NK-92 (cell line): ENCODE data around the gene KIF2A.

Source experiments
- DNase-seq: peaks from one replicate; lab custom pipeline; 2025; ENCODE audit not compliant: unreplicated experiment; lab: John Stamatoyannopoulos, UW

KIF2A gene

DNA sequence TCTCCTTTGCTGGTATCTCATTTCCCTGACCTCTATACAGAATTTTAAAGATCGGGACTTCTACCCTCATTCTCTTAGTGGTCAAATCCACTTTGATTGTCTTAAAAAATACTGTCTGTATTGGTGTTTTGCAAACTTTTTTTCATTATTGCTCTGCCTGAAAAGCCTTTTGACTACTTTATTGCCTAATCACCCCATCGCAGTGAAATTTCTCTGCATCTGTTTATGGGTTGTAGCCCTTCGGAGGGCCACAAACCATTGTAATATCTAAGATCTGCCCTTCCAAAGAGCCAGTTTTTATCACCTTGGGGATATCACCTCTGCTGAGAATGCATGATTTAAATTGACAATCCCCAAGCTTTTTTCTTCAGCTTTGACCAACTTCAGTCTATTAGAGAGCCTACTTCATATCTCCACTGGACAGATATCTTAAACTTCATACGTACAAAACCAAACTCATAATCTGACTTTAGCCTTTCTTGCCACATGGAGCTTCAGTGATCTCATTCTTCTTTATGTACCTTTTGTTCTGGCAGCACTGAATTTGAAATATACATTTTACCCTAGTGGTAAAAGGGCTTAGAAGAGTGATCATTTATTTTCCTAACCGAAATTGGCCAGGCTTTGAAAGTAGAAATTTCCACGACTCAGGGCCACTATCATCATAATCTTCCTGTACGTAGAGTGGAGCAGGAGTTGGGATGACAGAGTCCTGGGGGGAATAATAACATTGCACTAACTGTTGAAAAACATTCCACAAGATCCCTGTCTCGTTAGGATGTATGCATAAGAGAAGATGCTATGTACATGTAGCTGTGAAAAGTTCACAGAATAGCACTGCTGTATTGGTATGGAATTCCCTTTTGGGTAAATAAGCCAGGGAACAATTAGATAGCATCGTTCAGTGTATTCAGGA lies 21.4 kb downstream of the KIF2A start:
- DNase-seq, result no peak

DNA sequence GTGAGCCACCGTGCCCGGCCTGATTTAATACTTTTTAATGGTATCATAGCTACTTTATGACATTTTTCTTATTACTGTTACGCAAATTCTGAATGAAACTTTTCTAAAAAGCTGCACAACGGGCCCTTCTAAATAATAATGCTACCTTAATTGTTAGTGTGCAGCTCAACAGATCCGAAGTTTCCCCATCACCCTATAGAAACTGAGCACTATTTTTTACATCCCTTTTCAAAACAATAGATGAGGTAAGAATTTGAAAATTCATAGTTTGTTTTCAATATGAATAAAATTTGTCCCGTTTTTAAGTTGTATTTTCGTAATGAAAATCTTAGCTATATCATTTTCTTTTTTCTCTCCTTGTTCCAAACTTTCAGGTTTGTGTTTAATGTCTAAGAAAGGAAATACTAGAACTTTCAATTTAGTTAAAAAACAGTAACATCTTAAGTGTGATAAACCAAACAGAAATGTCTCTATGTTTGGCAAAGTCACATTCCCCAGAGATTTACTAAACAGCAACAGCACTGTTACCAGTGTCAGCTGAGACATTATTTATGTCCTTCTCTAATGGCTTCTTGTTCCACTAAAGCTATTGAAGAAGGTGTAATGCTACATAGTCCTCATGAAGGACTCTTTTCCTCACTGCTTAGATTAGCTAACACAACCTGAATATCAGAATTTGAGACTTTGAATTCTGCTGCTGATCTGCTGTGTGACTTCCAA lies 22.9 kb downstream of the KIF2A start:
- DNase-seq, result no peak

DNA sequence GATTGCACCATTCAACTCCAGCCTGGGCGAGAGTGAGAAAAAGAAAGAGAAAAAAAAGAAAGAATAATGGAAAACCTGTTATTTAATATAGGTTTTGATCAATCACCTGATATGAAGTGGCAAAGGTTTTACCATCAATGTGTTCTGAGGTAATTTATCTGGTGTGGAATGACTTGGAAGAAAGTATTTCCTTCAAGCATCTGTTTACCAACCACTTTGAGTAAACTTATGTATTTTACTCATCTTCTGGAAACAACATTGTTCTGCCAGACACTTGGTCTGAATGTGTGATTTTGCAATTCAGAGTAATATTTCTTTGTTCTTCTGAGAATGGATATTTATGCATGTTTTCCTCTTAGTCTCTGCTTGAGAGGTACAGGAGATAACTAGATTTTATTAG lies 24.3 kb downstream of the KIF2A start:
- no peak for DNase-seq

DNA sequence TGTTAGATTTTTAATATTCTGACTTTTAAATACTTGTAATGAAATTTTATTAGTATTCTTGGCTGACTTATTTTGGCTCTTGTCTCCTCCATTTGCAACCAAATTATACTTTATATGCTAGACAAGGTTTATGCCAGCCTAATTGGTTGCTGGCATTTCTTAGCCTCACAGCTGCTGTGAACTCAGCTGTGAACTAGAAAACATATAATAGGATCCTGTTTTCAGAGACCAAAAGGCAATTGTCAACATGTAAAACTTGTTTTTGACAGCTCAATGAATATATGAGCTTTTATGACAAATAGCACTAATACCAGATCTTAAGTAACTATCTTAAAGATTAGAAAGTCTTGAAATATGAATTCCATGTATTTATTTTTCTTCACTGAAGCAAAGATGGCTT lies 25.9 kb downstream of the KIF2A start:
- DNase-seq, result no peak

DNA sequence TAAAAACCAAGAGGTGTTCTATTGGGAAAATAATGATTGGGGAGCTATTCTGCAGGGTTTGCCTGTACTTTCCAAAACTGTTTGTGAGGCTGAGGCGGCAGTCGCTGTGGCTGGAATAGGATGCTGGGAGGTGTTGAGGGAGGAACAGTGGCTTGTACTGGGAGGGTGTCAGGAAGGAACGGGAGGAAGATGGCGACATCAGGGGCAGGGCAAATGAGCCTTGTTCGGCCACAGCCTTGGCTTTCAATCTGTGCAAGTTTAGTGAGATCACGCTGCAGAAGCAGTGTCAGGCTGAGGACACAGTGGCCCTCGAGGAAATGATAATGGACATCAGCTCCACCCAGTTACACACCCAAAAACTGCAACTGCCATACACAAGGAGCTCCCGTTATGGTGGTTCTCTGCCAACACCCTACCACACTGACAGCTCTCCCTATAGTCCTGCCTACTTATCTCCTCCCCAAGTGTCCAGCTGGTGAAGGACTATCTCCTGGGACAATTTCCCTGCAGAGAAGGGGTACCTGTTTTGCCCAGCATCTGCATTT lies 27.3 kb downstream of the KIF2A start:
- no peak for DNase-seq

DNA sequence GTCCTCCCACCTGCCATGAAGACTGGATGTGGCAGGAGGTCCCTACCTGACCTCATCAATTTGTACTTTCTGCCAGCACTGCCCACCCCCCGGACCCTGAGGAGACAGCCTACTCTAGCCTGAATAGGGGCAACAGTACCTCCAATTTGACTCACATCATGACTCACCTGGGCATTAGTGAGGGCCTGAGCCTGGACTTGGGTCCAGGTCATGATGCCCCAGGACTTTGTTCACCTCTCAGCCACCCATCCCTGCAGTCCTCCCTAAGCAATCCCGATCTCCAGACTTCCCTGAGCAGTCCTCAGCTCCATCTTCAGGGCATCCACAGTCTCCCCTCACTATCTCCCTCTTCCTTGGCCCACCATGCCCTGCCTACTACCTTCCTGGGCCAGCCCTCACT lies 28.1 kb downstream of the KIF2A start:
- no peak for DNase-seq

- DNase-seq, result no peak
Measured at GRCh38 chr5:62340392-62340791, 34.4 kb downstream of the KIF2A start.

DNA sequence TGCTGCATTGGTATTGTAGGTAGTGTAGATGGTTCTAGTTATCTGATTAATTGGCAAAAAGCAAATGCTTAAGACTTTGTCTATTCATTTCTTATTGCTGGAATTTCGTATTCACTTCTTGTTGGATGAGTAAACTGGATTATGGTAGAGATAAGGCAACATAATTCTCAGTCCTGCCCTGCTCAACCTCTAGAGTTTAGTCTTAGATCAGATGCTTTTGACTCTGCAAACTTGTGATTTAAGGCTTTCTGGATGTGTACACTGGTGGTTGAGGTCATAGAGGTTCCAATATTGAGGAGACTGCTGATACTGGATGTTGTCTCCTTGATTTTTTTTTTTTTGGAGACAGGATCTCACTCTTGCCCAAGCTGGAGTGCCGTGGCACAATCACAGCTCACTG lies 35.0 kb downstream of the KIF2A start:
- DNase-seq, result no peak

GRCh38 chr5:62341783-62342475 lies 35.9 kb downstream of the KIF2A start:
- DNase-seq, result no peak

- no peak for DNase-seq
Measured at GRCh38 chr5:62342476-62342837, 36.5 kb downstream of the KIF2A start.

GRCh38 chr5:62343428-62343827 lies 37.4 kb downstream of the KIF2A start:
- DNase-seq, result no peak

GRCh38 chr5:62346748-62347147 lies 40.7 kb downstream of the KIF2A start:
- no peak for DNase-seq

DNA sequence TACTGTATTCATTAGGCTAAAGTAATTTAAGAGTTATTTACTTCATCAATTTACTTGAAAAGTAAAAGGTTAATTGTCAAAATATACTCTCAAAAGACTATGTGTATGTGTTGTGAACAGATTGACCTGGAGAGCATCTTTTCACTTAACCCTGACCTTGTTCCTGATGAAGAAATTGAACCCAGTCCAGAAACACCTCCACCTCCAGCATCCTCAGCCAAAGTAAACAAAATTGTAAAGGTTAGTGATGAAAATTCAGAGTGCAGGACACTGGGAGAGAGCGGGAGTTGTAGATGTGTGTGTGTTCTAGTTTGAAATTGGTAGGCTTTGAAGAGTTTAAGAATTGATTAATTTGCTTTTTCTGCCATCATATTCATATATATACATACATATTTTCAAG lies 41.9 kb downstream of the KIF2A start:
- no peak for DNase-seq

DNA sequence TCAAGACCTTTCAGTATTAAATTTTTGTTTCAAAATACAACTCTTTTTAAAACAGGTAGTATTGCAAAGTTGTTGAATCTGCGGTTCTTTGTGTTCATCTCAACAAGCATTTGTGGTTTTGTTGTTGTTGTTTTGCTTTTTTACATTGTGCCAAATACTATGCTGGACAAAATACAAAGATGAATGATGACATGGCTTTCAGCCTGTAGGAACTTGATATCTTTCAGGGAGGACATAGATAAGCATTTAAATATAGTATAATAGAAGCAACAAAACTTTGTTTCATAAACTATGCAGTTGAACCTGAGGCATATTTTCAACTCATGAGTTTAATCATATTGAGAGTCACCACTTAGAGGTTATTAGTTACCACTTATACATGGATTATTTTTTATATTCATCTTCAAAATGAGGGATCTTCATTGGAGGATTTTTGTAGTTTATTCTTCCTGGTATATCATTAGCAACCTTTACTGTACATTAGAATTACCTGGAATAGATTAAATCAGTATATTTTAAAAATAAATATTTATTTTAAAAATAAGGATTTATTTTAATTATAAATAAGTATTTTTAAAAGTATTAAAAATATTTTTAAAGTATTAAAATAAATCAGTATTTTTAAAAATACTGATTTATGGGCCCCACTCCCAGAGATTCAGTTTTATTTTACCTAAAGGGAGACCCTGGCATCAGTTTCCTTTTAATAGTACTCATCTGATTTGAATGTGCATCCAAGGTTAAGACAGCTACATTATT lies 42.9 kb downstream of the KIF2A start:
- no peak for DNase-seq

DNA sequence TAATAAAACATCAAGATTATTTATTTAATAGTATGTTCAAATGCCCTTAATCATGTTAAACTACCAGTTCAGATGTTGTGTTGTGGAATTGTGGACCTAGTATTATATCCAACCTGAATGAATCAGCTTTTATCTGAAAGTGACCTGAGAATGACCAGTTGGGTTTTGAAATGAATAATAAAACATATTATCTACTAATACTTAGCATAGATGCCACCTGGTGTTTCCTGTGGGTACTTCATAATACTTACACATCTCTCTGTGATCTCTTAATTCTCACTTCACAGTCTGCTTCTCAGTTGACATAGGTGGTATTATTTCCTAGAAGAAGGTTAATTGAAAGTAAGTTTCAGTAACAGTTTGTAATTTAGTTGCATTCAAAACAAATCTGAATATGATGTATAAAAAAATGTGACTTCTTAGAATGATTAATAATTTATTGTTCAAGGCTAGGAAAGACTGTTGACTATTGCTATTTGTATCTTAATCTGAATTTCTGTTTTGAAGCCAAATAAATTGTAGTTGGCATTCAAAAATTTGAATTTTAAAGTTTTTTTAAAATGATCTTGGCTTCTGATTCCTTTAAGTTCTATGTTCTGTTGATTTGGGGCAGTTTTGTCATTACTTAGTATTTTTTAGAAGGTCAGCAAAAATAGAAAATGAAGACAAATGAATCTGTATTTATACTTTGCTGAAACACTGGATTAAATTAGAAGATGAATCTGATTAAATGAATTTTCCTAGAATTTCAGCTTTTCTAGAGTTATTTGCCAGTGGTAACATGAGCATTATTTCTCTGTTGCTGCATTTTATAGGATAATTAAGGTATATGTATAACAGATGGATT lies 48.2 kb downstream of the KIF2A start:
- no peak for DNase-seq

DNA sequence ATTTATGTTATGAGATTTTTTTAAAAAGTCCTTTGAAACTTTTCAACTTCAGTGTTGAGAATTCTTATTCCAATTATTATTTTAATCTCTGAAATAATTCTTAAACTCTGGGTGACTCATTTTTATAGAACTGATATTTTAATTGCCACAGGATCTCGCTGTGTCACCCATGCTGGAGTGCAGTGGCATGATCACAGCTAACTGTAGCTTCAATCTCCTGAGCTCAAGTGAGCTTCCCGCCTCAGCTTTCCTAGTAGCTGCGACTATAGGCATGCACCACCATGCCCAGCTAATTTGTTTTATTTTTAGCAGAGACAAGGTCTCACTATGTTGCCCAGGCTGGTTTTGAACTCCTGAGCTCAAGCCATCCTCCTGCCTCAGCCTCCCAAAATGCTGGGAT lies 56.7 kb downstream of the KIF2A start:
- no peak for DNase-seq

DNA sequence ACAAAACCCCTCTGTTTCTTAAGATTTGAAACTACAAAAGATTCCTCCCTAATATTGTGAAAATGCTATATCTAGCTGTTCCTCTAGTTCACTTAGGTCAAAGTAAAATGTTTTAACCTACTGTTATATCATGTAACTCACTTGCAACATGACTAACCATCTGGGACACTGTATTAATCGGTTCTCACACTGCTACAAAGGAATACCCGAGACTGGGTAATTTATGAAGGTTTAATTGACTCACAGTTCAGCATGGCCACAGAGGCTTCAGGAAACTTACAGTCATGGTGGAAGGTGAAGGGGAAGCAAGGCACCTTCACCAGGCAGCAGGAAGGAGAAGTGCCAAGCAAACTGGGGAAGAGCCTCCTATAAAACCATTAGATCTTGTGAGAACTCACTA lies 63.0 kb downstream of the KIF2A start:
- DNase-seq, result no peak

- DNase-seq, result no peak
Measured at GRCh38 chr5:62371409-62371808, 65.4 kb downstream of the KIF2A start.

DNA sequence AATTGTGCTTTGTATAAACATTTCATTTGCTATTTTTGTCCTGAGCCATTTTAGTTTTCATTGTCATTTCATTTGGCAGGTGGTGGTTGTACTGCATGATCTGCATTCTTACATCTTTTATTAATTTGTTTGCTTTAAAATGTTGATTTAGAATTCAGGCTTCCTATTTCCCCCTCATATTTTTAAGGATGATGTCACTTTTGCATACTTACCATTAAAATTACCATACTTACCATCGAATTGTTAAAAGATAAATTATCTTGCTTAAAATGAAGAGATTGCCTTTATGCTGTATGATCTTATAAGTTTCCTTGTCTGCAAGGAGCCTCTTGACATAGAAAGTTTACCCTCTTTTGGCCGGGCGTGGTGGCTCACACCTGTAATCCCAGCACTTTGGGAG lies 66.6 kb downstream of the KIF2A start:
- DNase-seq, result no peak

- DNase-seq, result no peak
Measured at GRCh38 chr5:62373382-62373781, 67.4 kb downstream of the KIF2A start.
